Measurements from ENCODE around the gene RIPOR2.

DNA sequence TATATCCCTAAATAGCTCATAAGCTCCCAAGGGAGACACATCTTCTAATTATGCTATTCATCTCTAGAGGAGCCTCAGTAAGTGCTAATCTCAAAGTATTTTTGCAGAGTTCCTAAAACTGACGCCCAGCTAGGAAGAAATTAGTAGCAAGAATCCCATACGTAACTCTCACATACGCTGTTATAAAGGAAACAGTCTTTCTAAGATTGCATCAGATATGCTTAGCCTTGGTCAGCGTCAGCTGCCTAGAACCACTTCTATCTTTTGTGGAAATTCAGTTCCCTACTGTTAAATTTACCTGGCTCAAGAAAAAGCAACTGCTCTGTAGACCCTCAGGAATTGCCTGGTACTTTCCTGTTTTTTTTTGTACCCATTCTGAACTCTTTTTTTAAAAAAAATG is 13.6 kb downstream of the RIPOR2 start:
- TF ChIP-seq, protein P1, sequence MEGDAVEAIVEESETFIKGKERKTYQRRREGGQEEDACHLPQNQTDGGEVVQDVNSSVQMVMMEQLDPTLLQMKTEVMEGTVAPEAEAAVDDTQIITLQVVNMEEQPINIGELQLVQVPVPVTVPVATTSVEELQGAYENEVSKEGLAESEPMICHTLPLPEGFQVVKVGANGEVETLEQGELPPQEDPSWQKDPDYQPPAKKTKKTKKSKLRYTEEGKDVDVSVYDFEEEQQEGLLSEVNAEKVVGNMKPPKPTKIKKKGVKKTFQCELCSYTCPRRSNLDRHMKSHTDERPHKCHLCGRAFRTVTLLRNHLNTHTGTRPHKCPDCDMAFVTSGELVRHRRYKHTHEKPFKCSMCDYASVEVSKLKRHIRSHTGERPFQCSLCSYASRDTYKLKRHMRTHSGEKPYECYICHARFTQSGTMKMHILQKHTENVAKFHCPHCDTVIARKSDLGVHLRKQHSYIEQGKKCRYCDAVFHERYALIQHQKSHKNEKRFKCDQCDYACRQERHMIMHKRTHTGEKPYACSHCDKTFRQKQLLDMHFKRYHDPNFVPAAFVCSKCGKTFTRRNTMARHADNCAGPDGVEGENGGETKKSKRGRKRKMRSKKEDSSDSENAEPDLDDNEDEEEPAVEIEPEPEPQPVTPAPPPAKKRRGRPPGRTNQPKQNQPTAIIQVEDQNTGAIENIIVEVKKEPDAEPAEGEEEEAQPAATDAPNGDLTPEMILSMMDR (IDR thresholded peaks at IDR 0.05): no peak
- no peak for TF ChIP-seq POLR2A (IDR thresholded peaks at IDR 0.05)
